Osteoblast (primary cell): Measurements from ENCODE around the gene CPSF7. TPM values are rescaled to one million over a fixed set of nuclear protein-coding genes. Genes with fewer than 3 reads are reported as not detected.

Source experiments
- DNase-seq: peaks from one replicate; pipeline ENCODE4 v3.0.0; 2011; ENCODE audit warnings: low spot score, mixed read lengths; ENCODE audit not compliant: insufficient read length; ENCODE audit errors: missing footprints
- H2AFZ ChIP-seq: 2 replicates; pipeline ENCODE4 v1.6.0; 2011; ENCODE audit warnings: mild to moderate bottlenecking, low read length
- H3K27ac ChIP-seq: 2 replicates; pipeline ENCODE4 v1.5.1; 2011; ENCODE audit warnings: mild to moderate bottlenecking, low read depth, low read length, moderate library complexity
- H3K27me3 ChIP-seq: 2 replicates; pipeline ENCODE4 v1.6.0; 2012; ENCODE audit warnings: mild to moderate bottlenecking, control low read depth, inconsistent platforms, low read length, moderate library complexity; ENCODE audit not compliant: insufficient read depth
- H3K36me3 ChIP-seq: 2 replicates; pipeline ENCODE4 v1.5.1; 2011; ENCODE audit warnings: mild to moderate bottlenecking, low read length, control low read depth, moderate library complexity; ENCODE audit not compliant: insufficient read depth
- H3K4me1 ChIP-seq: 2 replicates; pipeline ENCODE4 v1.5.1; 2011; ENCODE audit warnings: mild to moderate bottlenecking, low read length, control low read depth, moderate library complexity; ENCODE audit not compliant: insufficient read depth
- H3K4me2 ChIP-seq: 2 replicates; pipeline ENCODE4 v1.6.0; 2011; ENCODE audit warnings: mild to moderate bottlenecking, low read length; ENCODE audit not compliant: insufficient read depth
- H3K4me3 ChIP-seq: fragments of 200-600 bp; sonication (generic); 3 replicates; pipeline ENCODE4 v1.5.1; 2012; ENCODE audit warnings: mild to moderate bottlenecking, low read length, inconsistent platforms; ENCODE audit not compliant: insufficient read depth
- H3K79me2 ChIP-seq: 2 replicates; pipeline ENCODE4 v1.6.0; 2012; ENCODE audit warnings: mild to moderate bottlenecking, low read length, control low read depth, inconsistent platforms; ENCODE audit not compliant: insufficient read depth
- H3K9me3 ChIP-seq: 2 replicates; pipeline ENCODE4 v1.5.1; 2011; ENCODE audit warnings: low read depth, low read length, control low read depth
- H4K20me1 ChIP-seq: 2 replicates; pipeline ENCODE4 v1.6.0; 2012; ENCODE audit warnings: mild to moderate bottlenecking, low read length, control low read depth; ENCODE audit not compliant: insufficient read depth
- total RNA-seq: library from RNA; depleted of rRNA; stranded (reverse); fragments of >200 nt; gene quantifications from 2 replicates; pipeline ENCODE4 v1.2.3, GENCODE V29; 2012
- TF ChIP-seq, protein P1 (sequence below): IDR thresholded peaks from 2 replicates; pipeline ENCODE4 v1.5.1; 2011; ENCODE audit warnings: mild to moderate bottlenecking, low read depth, low read length, moderate library complexity; ENCODE audit errors: extremely low read depth

The CPSF7 gene
- total RNA-seq, 1 donor: 29.0 TPM

DNA sequence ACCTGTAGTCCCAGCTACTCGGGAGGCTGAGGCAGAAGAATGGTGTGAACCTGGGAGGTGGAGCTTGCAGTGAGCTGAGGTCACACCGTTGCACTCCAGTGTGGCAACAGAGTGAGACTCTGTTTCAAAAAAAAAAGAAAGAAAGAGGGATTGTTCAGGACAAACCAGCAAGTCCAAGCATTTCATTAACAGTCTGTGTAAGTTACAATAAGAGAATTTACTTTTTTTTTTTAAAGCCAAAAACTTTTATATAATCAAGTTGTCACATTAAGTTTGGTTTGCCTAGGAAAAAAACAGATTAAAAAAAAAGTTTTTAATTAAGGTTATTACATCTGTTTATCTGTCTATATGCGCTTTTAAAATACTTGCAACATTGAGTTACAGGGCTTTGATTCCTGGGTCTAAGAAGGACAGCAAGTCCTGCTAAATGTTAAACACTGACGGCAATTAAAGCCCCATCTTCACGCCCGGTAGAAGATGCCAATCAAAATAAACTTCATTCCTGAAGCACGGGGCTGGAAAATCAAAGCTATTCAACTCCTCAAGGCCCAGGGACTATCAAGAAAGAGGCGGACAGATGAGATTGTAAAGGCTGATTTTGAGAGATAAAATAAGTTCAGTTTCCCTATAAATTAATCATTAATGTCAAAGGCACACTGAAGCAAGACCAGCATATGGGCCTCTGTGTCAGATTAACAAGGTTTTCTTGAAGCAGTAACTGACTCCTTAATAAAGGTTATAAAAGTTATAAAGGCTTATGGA, 56.9 kb downstream of the CPSF7 start:
- peaks cover 31% of the 10 kb centered on the region for H3K4me1 ChIP-seq
- no peak overlapping the region for H2AFZ ChIP-seq
- no peaks in the 10 kb centered on the region for H3K9me3 ChIP-seq
- no peak overlapping the region for H3K27ac ChIP-seq
- no peaks in the 10 kb centered on the region for H3K79me2 ChIP-seq
- H3K36me3 ChIP-seq: peaks cover 30% of the 10 kb centered on the region
- H3K4me3 ChIP-seq: no peak overlapping the region
- H3K27me3 ChIP-seq: no peaks in the 10 kb centered on the region
- TF ChIP-seq, protein P1, sequence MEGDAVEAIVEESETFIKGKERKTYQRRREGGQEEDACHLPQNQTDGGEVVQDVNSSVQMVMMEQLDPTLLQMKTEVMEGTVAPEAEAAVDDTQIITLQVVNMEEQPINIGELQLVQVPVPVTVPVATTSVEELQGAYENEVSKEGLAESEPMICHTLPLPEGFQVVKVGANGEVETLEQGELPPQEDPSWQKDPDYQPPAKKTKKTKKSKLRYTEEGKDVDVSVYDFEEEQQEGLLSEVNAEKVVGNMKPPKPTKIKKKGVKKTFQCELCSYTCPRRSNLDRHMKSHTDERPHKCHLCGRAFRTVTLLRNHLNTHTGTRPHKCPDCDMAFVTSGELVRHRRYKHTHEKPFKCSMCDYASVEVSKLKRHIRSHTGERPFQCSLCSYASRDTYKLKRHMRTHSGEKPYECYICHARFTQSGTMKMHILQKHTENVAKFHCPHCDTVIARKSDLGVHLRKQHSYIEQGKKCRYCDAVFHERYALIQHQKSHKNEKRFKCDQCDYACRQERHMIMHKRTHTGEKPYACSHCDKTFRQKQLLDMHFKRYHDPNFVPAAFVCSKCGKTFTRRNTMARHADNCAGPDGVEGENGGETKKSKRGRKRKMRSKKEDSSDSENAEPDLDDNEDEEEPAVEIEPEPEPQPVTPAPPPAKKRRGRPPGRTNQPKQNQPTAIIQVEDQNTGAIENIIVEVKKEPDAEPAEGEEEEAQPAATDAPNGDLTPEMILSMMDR: no peak
- H3K4me2 ChIP-seq: no peak overlapping the region
- H4K20me1 ChIP-seq: no peaks in the 10 kb centered on the region
- DNase-seq: peak; percentile 14

DNA sequence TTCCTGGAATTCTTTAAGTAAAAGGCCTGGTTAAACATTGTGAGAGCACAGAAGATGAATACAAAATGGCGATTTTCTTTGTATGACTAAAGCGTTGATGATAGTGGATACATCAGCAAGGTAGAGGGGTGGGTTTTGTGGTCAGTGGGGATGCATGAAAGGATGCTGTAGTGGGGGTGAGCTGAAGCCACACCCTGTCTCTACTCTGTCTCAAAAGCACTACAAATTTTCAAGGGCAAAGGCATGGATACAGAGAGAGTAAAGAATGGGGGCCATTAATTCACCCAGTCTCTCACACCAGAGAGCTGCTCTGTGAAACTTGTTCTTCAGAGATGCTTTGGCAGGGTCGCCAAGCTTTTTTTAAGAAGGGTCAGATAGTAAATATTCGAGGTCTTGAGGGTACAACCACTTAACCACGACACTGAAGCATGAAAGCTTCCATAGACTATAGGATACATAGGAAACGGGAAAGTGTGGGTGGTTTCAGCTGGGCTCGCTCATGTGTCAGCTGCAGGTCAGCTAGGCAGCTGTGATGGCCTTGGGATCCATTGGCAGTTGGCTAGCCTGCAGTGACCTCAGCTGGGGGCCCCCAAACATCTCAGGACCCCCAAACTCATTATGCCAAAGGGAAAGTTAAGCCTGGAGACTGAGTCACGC, 59.3 kb downstream of the CPSF7 start:
- peak overlapping the region; percentile 53 for H3K4me2 ChIP-seq
- H3K4me1 ChIP-seq: peaks cover 40% of the 10 kb centered on the region
- peak overlapping the region; percentile 100 for H3K27ac ChIP-seq
- H4K20me1 ChIP-seq: no peaks in the 10 kb centered on the region
- H3K36me3 ChIP-seq: peaks cover 50% of the 10 kb centered on the region
- H2AFZ ChIP-seq: no peak overlapping the region
- H3K27me3 ChIP-seq: no peaks in the 10 kb centered on the region
- peak overlapping the region; percentile 10 for H3K4me3 ChIP-seq
- TF ChIP-seq, protein P1: no peak
- no peaks in the 10 kb centered on the region for H3K9me3 ChIP-seq
- H3K79me2 ChIP-seq: peaks cover 5% of the 10 kb centered on the region
- no peak for DNase-seq

DNA sequence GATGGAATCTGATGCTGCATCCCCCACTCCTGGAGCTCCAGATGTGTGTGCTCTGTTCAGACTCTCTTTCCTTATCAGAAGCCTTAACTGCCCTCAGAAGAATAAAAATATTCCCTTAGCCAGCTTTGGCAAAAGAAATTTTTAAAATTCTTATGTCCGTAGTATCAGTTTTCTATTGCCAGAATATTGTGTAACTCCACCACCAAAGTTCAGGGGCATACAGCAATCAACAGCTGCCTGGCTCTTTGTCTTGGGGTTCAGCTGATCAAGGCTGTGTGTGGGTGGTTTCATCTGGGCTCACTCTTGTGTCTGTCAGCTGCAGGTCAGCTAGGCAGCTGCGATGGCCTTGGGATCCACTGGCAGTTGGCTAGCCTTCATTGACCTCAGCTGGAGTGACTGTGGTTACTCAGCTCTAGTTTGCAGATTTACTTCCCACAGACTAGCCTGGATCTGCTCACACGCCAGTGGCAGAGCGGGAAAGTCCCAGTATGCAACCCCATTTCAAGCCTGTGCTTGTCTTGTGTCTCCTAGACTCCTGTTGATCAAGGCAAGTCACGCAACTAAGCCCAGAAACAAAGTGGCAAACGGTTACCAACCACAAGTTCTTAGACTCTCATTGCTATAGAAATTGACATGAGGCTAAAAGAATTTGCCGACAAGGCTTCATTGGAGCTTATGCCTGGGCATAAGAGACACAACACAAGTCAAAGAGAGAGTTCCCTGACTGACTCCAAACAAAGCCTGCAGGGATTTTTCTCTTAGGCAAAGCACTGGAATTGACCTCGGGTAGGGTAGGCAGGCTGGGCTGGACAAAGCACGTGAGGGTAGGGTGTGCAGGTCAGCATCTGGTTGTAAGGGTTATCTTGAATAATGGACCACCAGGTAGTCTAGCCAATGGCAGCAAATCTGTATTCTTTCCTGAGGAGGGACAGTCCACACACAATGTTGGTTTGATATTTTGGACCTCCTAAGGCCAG, 60.1 kb downstream of the CPSF7 start:
- peaks cover 50% of the 10 kb centered on the region for H3K36me3 ChIP-seq
- peak overlapping the region; percentile 100 for H3K27ac ChIP-seq
- H3K4me2 ChIP-seq: peak overlapping the region; percentile 53
- H3K4me1 ChIP-seq: peaks cover 42% of the 10 kb centered on the region
- TF ChIP-seq, protein P1: no peak
- no peaks in the 10 kb centered on the region for H4K20me1 ChIP-seq
- peak overlapping the region; percentile 10 for H3K4me3 ChIP-seq
- H3K9me3 ChIP-seq: no peaks in the 10 kb centered on the region
- no peaks in the 10 kb centered on the region for H3K27me3 ChIP-seq
- peaks cover 5% of the 10 kb centered on the region for H3K79me2 ChIP-seq
- no peak overlapping the region for H2AFZ ChIP-seq
- peak; percentile 92 for DNase-seq
